ENCODE data around the gene KANSL1. TPM values are rescaled to one million over a fixed set of nuclear protein-coding genes. Genes with fewer than 3 reads are reported as not detected.

The KANSL1 gene
- polyA plus RNA-seq, 1 experiment: 14.1 TPM

DNA sequence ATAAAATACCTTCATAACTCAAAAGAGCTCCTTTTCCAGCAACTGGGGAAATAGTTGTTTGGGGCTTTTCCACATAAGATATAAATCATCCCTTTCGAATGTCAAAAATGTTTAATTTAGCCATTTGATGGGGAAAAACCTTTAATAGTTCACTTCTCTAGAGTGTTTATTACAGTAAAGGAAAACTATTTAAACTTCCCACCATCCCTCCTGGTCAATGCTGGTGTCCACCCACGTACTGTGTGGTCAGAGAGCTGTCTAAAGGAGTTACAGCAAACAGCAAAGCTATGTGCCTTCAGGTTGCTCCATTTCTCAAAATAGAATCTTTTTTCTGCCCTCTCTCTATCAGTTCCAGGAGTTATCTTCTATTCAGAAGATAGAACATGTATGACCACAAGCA lies 33.5 kb downstream of the KANSL1 start:
- no peaks in the 10 kb centered on the region for H3K27me3 ChIP-seq (ENCODE audit: control insufficient read depth, insufficient read depth, low read length)
- TF ChIP-seq, protein P1, sequence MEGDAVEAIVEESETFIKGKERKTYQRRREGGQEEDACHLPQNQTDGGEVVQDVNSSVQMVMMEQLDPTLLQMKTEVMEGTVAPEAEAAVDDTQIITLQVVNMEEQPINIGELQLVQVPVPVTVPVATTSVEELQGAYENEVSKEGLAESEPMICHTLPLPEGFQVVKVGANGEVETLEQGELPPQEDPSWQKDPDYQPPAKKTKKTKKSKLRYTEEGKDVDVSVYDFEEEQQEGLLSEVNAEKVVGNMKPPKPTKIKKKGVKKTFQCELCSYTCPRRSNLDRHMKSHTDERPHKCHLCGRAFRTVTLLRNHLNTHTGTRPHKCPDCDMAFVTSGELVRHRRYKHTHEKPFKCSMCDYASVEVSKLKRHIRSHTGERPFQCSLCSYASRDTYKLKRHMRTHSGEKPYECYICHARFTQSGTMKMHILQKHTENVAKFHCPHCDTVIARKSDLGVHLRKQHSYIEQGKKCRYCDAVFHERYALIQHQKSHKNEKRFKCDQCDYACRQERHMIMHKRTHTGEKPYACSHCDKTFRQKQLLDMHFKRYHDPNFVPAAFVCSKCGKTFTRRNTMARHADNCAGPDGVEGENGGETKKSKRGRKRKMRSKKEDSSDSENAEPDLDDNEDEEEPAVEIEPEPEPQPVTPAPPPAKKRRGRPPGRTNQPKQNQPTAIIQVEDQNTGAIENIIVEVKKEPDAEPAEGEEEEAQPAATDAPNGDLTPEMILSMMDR (IDR thresholded peaks at IDR 0.05; ENCODE audit: insufficient read depth, low read depth, low read length): no peak
- ChIA-PET CTCF (interaction anchor here (1.2 kb wide), 1 partner anchor 14 kb away, joined by 4 read pairs; no protein-coding TSS in a partner anchor), POLR2A (no interaction called here)
- DNase-seq (ENCODE audit: low read depth): peak; percentile 47
- no peak overlapping the region for H3K4me3 ChIP-seq (ENCODE audit: low read depth, low read length)
- H3K36me3 ChIP-seq (ENCODE audit: control insufficient read depth, insufficient read depth, low read length): no peaks in the 10 kb centered on the region

DNA sequence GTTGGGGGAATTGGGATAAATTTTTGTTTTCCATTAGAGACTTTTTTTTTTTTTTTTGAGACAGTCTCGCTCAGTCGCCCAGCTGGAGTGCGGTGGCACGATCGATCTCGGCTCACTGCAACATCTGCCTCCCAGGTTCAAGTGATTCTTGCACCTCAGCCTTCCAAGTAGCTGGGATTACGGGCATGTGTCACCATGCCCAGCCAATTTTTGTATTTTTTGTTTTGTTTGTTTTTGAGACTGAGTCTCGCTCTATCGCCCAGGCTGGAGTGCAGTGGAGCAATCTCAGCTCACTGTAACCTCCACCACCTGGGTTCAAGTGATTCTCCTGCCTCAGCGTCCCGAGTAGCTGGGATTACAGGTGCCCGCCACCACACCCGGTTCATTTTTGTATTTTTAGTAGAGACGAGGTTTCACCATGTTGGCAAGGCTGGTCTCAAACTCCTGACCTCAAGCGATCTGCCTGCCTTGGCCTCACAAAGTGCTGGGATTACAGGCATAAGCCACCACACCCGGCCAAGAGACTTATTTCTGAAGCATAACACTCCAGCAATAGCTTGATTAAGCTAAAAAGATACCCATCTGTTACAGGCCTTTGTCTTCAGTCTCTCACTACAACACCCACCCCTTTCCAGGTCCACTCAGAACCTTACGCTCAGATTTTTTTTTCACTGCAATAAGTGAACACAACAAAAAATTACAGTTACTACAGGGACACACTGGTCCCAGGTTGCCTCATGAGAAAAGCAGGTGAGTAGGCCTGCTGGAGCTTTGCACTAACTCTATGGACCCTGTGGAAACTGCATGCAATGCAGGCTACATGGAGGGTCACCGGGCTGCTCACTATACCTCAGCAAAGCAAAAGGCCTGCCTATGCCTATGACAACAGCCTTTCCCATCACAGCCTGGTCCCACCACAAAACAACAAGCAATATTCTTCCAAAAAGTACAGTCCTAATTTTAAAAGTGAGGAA lies 34.6 kb downstream of the KANSL1 start:
- CTCF ChIA-PET: interaction anchor here (0.8 to 2.7 kb wide), 8 partner anchors 9 to 65 kb away, joined by 3 to 9 read pairs (median 3); no protein-coding TSS in a partner anchor
- Histone ChIP-seq H3K36me3 (ENCODE audit: control insufficient read depth, insufficient read depth, low read length) (no peaks in the 10 kb centered on the region), H3K4me3 (ENCODE audit: low read depth, low read length) (no peak overlapping the region), H3K27me3 (ENCODE audit: control insufficient read depth, insufficient read depth, low read length) (no peaks in the 10 kb centered on the region)
- TF ChIP-seq, protein P1 (IDR thresholded peaks at IDR 0.05; ENCODE audit: insufficient read depth, low read depth, low read length): no peak
- DNase-seq (ENCODE audit: low read depth): no peak
- POLR2A ChIA-PET: no interaction called here

DNA sequence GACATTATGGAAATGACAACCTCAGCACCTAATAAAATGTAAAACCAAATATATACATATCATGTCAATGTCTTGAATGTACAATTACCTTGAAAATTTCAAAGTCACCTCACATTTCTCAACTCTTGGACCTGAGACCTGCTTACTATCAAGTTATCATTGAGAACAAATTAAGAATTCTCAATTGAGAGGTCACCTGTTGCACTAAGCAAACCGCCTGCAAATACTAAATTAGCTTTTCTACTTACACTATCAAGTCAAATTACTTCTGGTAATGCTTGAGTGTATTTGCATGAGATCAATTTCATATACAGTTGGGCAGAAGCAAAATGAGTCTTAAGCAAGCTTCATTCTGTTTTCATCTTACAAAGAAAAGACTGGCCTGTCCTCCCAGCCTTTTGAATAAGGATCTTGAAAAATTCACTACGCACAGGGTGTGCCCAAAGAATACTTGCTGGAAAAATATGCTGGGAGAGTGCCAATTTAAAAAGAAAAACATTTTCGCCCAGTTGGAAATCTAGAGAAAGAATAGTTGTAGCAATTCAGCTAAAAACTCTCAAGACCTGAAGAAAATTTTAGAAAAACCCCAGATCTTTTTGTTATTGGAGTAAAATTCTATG lies 35.7 kb downstream of the KANSL1 start:
- no peak overlapping the region for H3K4me3 ChIP-seq (ENCODE audit: low read depth, low read length)
- CTCF ChIA-PET: interaction anchor here (0.7 to 2.7 kb wide), 8 partner anchors 10 to 678 kb away, joined by 3 to 9 read pairs (median 4); no protein-coding TSS in a partner anchor
- POLR2A ChIA-PET: no interaction called here
- no peaks in the 10 kb centered on the region for H3K36me3 ChIP-seq (ENCODE audit: control insufficient read depth, insufficient read depth, low read length)
- no peaks in the 10 kb centered on the region for H3K27me3 ChIP-seq (ENCODE audit: control insufficient read depth, insufficient read depth, low read length)
- no peak for DNase-seq (ENCODE audit: low read depth)
- TF ChIP-seq, protein P1 (IDR thresholded peaks at IDR 0.05; ENCODE audit: insufficient read depth, low read depth, low read length): no peak

DNA sequence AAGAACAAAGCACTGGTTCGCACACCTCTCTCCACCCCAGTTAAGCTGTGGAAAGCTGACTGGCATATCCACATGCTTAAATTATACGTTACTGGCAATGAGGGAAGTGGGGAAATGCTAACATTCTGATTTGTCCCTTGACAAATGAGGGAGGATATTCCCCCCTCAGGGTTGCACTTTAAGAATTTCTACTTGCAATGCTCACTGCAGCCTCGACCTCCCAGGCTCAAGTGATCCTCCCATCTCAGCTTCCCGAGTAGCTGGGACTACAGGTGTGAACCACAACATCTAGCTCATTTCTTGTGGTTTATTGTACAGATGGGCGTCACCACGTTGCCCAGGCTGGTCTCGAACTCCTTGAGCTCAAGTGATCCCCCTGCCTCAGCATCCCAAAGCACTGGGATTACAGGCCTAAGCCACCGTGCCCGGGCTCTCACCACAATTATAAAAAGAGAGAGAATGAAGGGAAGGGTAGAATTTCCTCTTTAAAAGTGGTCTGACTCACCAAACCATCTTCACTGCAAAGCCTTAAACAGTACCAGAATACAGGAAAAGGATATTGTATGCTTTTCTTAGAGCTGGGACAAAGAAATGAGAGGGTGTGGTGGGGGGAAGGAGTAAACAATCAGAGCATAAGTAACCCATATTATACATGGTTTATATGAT lies 38.9 kb downstream of the KANSL1 start:
- no peaks in the 10 kb centered on the region for H3K27me3 ChIP-seq (ENCODE audit: control insufficient read depth, insufficient read depth, low read length)
- no peak overlapping the region for H3K4me3 ChIP-seq (ENCODE audit: low read depth, low read length)
- ChIA-PET POLR2A (no interaction called here), CTCF (interaction anchor here (2.4 kb wide), 1 partner anchor 9 kb away, joined by 13 read pairs; no protein-coding TSS in a partner anchor)
- TF ChIP-seq, protein P1 (IDR thresholded peaks at IDR 0.05; ENCODE audit: insufficient read depth, low read depth, low read length): no peak
- DNase-seq (ENCODE audit: low read depth): no peak
- H3K36me3 ChIP-seq (ENCODE audit: control insufficient read depth, insufficient read depth, low read length): no peaks in the 10 kb centered on the region

All from BJ (cell line).